NT2/D1 (cell line): ENCODE results near the gene TACC2.

Source experiments
- SUZ12 ChIP-seq: IDR thresholded peaks from 2 replicates; pipeline ENCODE4 v1.6.1; 2011; ENCODE audit not compliant: insufficient read length, insufficient read depth; ENCODE audit errors: extremely low read depth
- YY1 ChIP-seq: IDR thresholded peaks from 2 replicates; pipeline ENCODE4 v1.6.1; 2011; ENCODE audit not compliant: insufficient read length, insufficient read depth
- ZNF274 ChIP-seq: IDR thresholded peaks from 2 replicates; pipeline ENCODE4 v1.6.1; 2011; ENCODE audit warnings: mild to moderate bottlenecking, low read depth, low read length

DNA sequence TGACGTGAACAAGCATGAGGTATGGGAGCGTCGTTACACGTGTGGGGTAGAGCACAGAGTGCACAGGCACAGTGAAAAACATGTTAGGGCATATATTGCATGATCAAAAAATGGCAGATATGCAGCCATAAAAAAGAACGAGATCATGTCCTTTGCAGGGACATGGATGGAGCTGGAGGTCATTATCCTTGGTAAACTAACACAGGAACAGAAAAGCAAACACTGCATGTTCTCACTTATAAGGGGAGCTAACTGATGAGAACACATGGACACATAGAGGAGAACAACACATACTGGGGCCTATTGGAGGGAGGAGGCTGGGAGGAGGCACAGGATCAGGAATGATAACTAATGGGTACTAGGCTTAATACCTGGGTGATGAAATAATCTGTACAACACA, 66.3 kb downstream of the TACC2 start:
- TF ChIP-seq SUZ12, result no peak
- no peak for TF ChIP-seq YY1
- TF ChIP-seq ZNF274, result no peak
